ENCODE measurements around the gene STK32B. TPM values are rescaled to one million over a fixed set of nuclear protein-coding genes. Genes with fewer than 3 reads are reported as not detected.

STK32B gene
- total and polyA plus RNA-seq, 9 donors, result 0.35 to 3.0 (median 1.2) TPM

- 45 to 65% (median 64%) methylated on average over 3 of the region's 3 CpGs for WGBS, 3 donors
- intact Hi-C loops (cut with DNase I), result no loop called here
These were observed 279.2 kb downstream of the STK32B start for GRCh38 chr4:5330339-5330989.

GRCh38 chr4:5337731-5338130 lies 286.5 kb downstream of the STK32B start:
- Histone ChIP-seq H3K4me1 (ENCODE audit: insufficient read depth) (no peaks in the 10 kb centered on the region), H3K4me3 (no peak overlapping the region), H3K9me3 (no peaks in the 10 kb centered on the region), H3K36me3 (no peaks in the 10 kb centered on the region), H3K27ac (no peak overlapping the region), H3K27me3 (no peaks in the 10 kb centered on the region)
- no peak for TF ChIP-seq EP300 (IDR thresholded peaks at IDR 0.05)
- TF ChIP-seq POLR2A (IDR thresholded peaks at IDR 0.05), result no peak
- TF ChIP-seq CTCF (IDR thresholded peaks at IDR 0.05), result no peak
- 51 to 59% (median 57%) methylated on average over 2 of the region's 2 CpGs for WGBS, 3 donors
- intact Hi-C loops (cut with DNase I), result no loop called here
- no peak for DNase-seq

More at GRCh38 chr4:5330339-5330989, 279.2 kb downstream of the STK32B start:
- no peak for DNase-seq
- Histone ChIP-seq H3K36me3 (no peaks in the 10 kb centered on the region), H3K4me1 (ENCODE audit: insufficient read depth) (no peaks in the 10 kb centered on the region), H3K4me3 (no peak overlapping the region), H3K27me3 (no peaks in the 10 kb centered on the region), H3K27ac (no peak overlapping the region), H3K9me3 (peaks cover 0 to 4% of the 10 kb centered on the region in 2 donors)
- no peak for TF ChIP-seq EP300 (IDR thresholded peaks at IDR 0.05)
- no peak for TF ChIP-seq POLR2A (IDR thresholded peaks at IDR 0.05)
- no peak for TF ChIP-seq CTCF (IDR thresholded peaks at IDR 0.05)

DNA sequence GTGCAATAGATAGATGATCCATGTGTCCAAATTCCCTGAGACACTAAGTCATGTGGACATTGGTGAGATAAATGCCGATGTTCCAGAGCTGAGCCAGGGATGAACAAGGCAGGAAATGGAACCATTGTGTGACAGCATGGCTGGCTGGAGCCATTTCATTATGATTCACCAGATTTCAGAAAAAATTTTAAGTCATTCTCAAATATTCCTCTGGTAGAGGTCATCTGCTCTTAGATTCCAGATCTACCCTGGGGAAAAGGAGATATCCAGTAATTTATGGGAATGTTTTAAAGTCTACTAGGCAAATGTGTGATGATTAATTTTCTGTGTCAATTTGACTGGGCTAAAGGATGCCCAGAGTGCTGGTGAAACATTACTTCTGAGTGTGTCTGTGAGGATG lies 287.3 kb downstream of the STK32B start:
- no peaks in the 10 kb centered on the region for H3K4me1 ChIP-seq (ENCODE audit: insufficient read depth)
- no peaks in the 10 kb centered on the region for H3K27me3 ChIP-seq
- WGBS, 3 donors, result 70 to 73% (median 71%) methylated on average over 1 of the region's 1 CpG
- intact Hi-C loops (cut with DNase I), result no loop called here
- no peaks in the 10 kb centered on the region for H3K36me3 ChIP-seq
- no peak overlapping the region for H3K27ac ChIP-seq
- H3K9me3 ChIP-seq, result no peaks in the 10 kb centered on the region
- no peak overlapping the region for H3K4me3 ChIP-seq
- no peak for DNase-seq
- TF ChIP-seq POLR2A (IDR thresholded peaks at IDR 0.05) (no peak), CTCF (IDR thresholded peaks at IDR 0.05) (no peak), EP300 (IDR thresholded peaks at IDR 0.05) (no peak)

DNA sequence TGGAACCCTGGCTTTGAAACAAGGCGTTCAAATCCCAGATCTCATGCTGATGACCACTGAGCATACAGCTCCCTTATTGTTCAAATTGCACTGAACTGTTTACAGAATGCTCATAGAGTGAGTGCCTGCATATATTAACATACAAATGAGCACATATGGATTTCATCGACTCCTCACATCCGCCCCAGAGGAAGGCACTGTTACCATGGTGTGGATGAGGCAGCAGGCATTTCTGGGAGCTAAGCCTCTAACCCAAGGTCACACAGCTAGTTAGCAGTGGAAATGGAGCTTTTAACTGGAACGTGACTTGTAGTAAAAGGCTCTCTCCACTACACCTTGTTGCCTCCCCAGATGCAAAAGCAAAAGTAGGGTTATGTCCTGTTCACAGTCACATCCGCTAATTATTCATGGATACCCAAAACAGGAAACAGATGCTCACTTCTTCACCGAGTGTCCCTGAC lies 289.7 kb downstream of the STK32B start:
- no peak for TF ChIP-seq EP300 (IDR thresholded peaks at IDR 0.05)
- TF ChIP-seq POLR2A (IDR thresholded peaks at IDR 0.05), result no peak
- no peak for TF ChIP-seq CTCF (IDR thresholded peaks at IDR 0.05)
- intact Hi-C loops (cut with DNase I), result no loop called here
- Histone ChIP-seq H3K27ac (no peak overlapping the region), H3K4me1 (ENCODE audit: insufficient read depth) (no peaks in the 10 kb centered on the region), H3K36me3 (no peaks in the 10 kb centered on the region), H3K9me3 (no peaks in the 10 kb centered on the region), H3K27me3 (no peaks in the 10 kb centered on the region), H3K4me3 (no peak overlapping the region)
- no peak for DNase-seq
- WGBS, 3 donors, result 27 to 57% (median 38%) methylated on average over 6 of the region's 6 CpGs
